ENCODE results near the gene LRMDA. TPM values are rescaled to one million over a fixed set of nuclear protein-coding genes. Genes with fewer than 3 reads are reported as not detected.

The LRMDA gene
- total and polyA plus RNA-seq, 2 of the 13 experiments (the other 11 are each of a cell fraction or from before 2014, with no cell fraction given) = 13.4 to 22.0 TPM

GRCh38 chr10:76336213-76336963 lies 905.0 kb downstream of the LRMDA start (continued):
- TF ChIP-seq AFF4 (CRISPR knock-in tag; IDR thresholded peaks at IDR 0.05) (no peak), TGIF2 (CRISPR knock-in tag; IDR thresholded peaks at IDR 0.05) (no peak), U2AF2 (IDR thresholded peaks at IDR 0.05; ENCODE audit: low read depth, low read length) (no peak), TFDP1 (CRISPR knock-in tag; IDR thresholded peaks at IDR 0.05; ENCODE audit: borderline replicate concordance) (no peak), PAXIP1 (CRISPR knock-in tag; conservative IDR thresholded peaks at IDR 0.05) (peak; percentile 89), KDM1A (CRISPR knock-in tag; IDR thresholded peaks at IDR 0.05) (peak; percentile 54; the same call in 1 of the 2 replicates), ZNF770 (CRISPR knock-in tag; IDR thresholded peaks at IDR 0.05) (no peak), ZNF546 (CRISPR knock-in tag; conservative IDR thresholded peaks at IDR 0.05) (no peak), ATF7 (IDR thresholded peaks at IDR 0.05) (no peak), ATF7 (CRISPR knock-in tag; IDR thresholded peaks at IDR 0.05) (no peak), ZNF569 (CRISPR knock-in tag; IDR thresholded peaks at IDR 0.05; ENCODE audit: borderline replicate concordance) (no peak), ZNF274 (CRISPR knock-in tag; IDR thresholded peaks at IDR 0.05) (no peak), RFX5 (IDR thresholded peaks at IDR 0.05; ENCODE audit: low read depth, low read length) (no peak), MZF1 (CRISPR knock-in tag; IDR thresholded peaks at IDR 0.05; ENCODE audit: borderline replicate concordance) (no peak), ZGPAT (CRISPR knock-in tag; IDR thresholded peaks at IDR 0.05) (peak; percentile 33; the same call in 1 of the 2 replicates)

Data from HepG2 (cell line).